Ascending aorta (tissue), 2 donors: ENCODE measurements around the gene TMEM17. TPM values are rescaled to one million over a fixed set of nuclear protein-coding genes. Genes with fewer than 3 reads are reported as not detected.
"Not testable (repeated sequence)": the region's sequence is repeated elsewhere in the genome, so short reads cannot be mapped to it uniquely, and the experiment has no call there.

ENCODE experiments used
- DNase-seq, 2 donors: peaks; one replicate each; pipeline ENCODE4 v3.0.0-alpha.2; 2019; ENCODE audit warnings: low spot score in 2 of 2
- H3K27ac ChIP-seq, 2 donors: fragments of 200-600 bp; sonication (generic); one replicate each; pipeline ENCODE4 v1.5.1; 2016 to 2017; ENCODE audit warnings: mild to moderate bottlenecking in 1 of 2
- H3K27me3 ChIP-seq: fragments of 200-600 bp; sonication (generic); one replicate; pipeline ENCODE4 v1.5.1; 2017
- H3K36me3 ChIP-seq, 2 donors: fragments of 200-600 bp; sonication (generic); one replicate each; pipeline ENCODE4 v1.5.1; 2016
- H3K4me1 ChIP-seq, 2 donors: fragments of 200-600 bp; sonication (generic); one replicate each; pipeline ENCODE4 v1.5.1; 2016 to 2017; ENCODE audit warnings: mild to moderate bottlenecking in 1 of 2
- H3K4me3 ChIP-seq, 2 donors: fragments of 200-600 bp; sonication (generic); one replicate each; pipeline ENCODE4 v1.5.1; 2016 to 2017; ENCODE audit warnings: mild to moderate bottlenecking in 1 of 2
- H3K9me3 ChIP-seq, 2 donors: fragments of 200-600 bp; sonication (generic); one replicate each; pipeline ENCODE4 v1.5.1; 2016
- CTCF ChIP-seq, 3 experiments: fragments of 200-600 bp in 2 of 3; fragments of 450-650 bp in 1 of 3; sonication (generic) in 2 of 3; IDR thresholded peaks; one replicate each; pipeline ENCODE4 v1.5.1; 2016 to 2019; ENCODE audit warnings: antibody characterized with exemption in 3 of 3, mild to moderate bottlenecking in 1 of 3, moderate library complexity in 1 of 3
- intact Hi-C: fragments of 100-400 bp; cut with DNase I; formaldehyde crosslinking; loops from one replicate; pipeline ENCODE4 v1.15.1; 2023
- total RNA-seq: library from RNA; depleted of rRNA; stranded (reverse); fragments of >200 nt; gene quantifications from one replicate; pipeline ENCODE4 v1.1.0, GENCODE V29; 2016

Gene TMEM17
- total RNA-seq, 1 donor from 2014 or later, result not detected

DNA sequence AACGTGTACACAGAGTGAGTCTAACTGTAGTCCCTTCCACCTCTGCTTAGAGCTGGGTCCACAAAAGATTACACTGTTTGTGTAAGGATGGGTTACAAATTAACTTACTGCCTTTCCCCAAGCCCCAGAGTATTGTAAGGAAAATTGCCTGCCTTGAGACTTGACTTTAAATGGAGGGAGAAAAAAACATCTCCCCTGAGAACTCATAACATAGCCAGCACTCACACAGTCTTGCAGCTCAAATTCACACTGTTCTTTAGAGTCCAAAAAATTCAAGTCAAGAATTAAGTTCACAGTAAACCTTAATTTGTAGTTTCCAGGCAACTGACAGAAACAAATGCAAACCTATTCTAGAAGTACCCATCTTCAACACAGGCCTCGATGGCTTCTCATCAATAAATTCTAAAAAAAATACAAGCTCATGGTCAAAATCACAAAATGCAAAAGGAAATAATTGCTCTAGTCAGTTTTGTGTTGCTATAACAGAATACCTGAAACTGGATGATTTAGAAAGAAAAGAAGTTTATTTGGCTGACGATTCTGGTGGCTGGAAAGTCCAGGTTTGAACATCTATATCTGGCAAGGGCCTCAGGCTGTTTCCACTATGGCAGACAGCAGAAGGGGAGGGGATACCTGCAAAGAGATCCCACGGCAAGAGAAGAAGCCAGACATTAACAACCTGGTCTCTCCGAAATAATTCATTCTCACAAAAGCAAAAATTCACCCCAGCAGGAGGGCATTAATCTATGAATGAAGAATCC is 34.6 kb upstream of the TMEM17 start:
- H3K27me3 ChIP-seq, result no peaks in the 10 kb centered on the region
- no peaks in the 10 kb centered on the region for H3K36me3 ChIP-seq
- intact Hi-C loops, result no loop called here
- H3K27ac ChIP-seq, result no peak overlapping the region
- TF ChIP-seq CTCF (IDR thresholded peaks at IDR 0.05), result no peak
- no peak for DNase-seq
- H3K4me1 ChIP-seq, result no peaks in the 10 kb centered on the region
- H3K9me3 ChIP-seq, result no peaks in the 10 kb centered on the region
- H3K4me3 ChIP-seq, result no peak overlapping the region

GRCh38 chr2:62539606-62540407 is 33.8 kb upstream of the TMEM17 start:
- no peaks in the 10 kb centered on the region for H3K27me3 ChIP-seq
- H3K36me3 ChIP-seq, result no peaks in the 10 kb centered on the region
- TF ChIP-seq CTCF (IDR thresholded peaks at IDR 0.05), result no peak

GRCh38 chr2:62538756-62539155 is 32.8 kb upstream of the TMEM17 start:
- no peak for TF ChIP-seq CTCF (IDR thresholded peaks at IDR 0.05)

More at GRCh38 chr2:62539606-62540407, 33.8 kb upstream of the TMEM17 start:
- no peaks in the 10 kb centered on the region for H3K9me3 ChIP-seq
- H3K4me1 ChIP-seq, result no peaks in the 10 kb centered on the region
- intact Hi-C loops, result no loop called here
- no peak overlapping the region for H3K27ac ChIP-seq
- no peak overlapping the region for H3K4me3 ChIP-seq
- no peak for DNase-seq

GRCh38 chr2:62537814-62538213 is 31.8 kb upstream of the TMEM17 start:
- Histone ChIP-seq H3K9me3 (no peaks in the 10 kb centered on the region), H3K4me1 (no peaks in the 10 kb centered on the region), H3K27me3 (no peaks in the 10 kb centered on the region), H3K27ac (no peak overlapping the region), H3K36me3 (no peaks in the 10 kb centered on the region), H3K4me3 (no peak overlapping the region)
- TF ChIP-seq CTCF (IDR thresholded peaks at IDR 0.05), result no peak
- intact Hi-C loops, result no loop called here
- DNase-seq, result no peak

More at GRCh38 chr2:62538756-62539155, 32.8 kb upstream of the TMEM17 start:
- no peak overlapping the region for H3K27ac ChIP-seq
- no peaks in the 10 kb centered on the region for H3K9me3 ChIP-seq
- intact Hi-C loops, result no loop called here
- no peak for DNase-seq
- no peaks in the 10 kb centered on the region for H3K36me3 ChIP-seq
- H3K27me3 ChIP-seq, result no peaks in the 10 kb centered on the region
- H3K4me3 ChIP-seq, result no peak overlapping the region
- no peaks in the 10 kb centered on the region for H3K4me1 ChIP-seq

GRCh38 chr2:62536873-62537547 is 31.0 kb upstream of the TMEM17 start:
- Histone ChIP-seq H3K36me3 (no peaks in the 10 kb centered on the region), H3K27me3 (no peaks in the 10 kb centered on the region), H3K27ac (no peak overlapping the region), H3K4me3 (no peak overlapping the region), H3K4me1 (no peaks in the 10 kb centered on the region), H3K9me3 (no peaks in the 10 kb centered on the region)
- intact Hi-C loops, result no loop called here
- no peak for DNase-seq
- no peak for TF ChIP-seq CTCF (IDR thresholded peaks at IDR 0.05)

DNA sequence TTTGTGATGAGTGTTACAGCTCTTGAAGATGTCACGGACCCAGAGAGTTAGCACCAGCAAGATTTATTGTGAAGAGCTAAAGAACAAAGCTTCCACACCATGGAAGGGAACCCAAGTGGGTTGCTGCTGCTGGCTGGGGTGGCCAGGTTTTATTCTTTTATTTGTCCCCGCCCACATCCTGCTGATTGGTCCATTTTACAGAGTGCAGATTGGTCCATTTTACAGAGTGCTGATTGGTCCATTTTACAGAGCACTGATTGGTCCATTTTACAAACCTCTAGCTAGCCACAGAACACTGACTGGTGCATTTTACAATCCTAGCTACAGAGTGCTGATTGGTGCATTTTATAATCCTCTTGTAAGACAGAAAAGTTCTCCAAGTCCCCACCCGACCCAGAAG is 29.5 kb upstream of the TMEM17 start:
- H3K9me3 ChIP-seq, DNase-seq, H3K4me1 ChIP-seq, H3K4me3 ChIP-seq, H3K27me3 ChIP-seq, H3K27ac ChIP-seq, H3K36me3 ChIP-seq, intact Hi-C loops: not testable (repeated sequence)
